ENCODE results near the gene URGCP.
"Not testable (repeated sequence)": the region's sequence is repeated elsewhere in the genome, so short reads cannot be mapped to it uniquely, and the experiment has no call there.

URGCP gene

DNA sequence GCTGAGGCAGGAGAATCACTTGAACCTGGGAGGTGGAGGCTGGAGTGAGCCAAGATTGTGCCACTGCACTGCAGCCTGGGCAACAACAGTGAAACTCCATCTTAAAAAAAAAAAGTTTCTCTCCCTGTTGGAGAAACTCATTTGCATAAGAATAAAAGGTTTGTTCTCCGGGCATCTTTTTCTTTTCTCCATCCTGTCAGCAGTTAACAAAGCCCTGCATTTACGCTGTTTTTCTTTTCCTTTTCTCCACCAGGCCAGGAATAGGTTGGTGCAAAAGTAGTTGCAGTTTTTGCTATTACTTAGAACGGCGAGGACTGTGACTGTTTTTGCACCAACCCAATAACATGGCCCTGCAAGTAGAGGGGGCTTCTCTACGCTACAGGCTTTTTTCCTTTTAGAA, 9.5 kb upstream of the URGCP start:
- DNase-seq, result no peak

DNA sequence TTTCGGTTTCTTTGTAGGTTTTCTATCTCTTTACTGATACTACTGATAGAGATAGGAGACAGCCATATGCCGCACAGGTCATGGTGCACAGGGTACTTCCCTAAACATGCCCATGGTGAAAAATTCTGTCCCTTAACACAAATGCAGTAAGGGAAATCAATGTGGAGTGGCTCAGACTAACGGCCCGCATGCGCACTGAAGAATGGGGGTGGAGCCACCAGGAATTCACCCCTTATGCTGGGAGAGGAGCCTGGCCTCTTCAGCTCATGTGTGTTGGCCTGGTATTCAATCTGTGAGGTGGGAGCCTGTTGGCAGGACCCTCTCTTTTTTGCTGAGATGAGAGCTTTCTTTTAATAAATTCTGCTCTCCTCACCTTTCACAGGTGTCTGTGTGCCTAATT, 8.4 kb upstream of the URGCP start:
- no peak for DNase-seq

DNA sequence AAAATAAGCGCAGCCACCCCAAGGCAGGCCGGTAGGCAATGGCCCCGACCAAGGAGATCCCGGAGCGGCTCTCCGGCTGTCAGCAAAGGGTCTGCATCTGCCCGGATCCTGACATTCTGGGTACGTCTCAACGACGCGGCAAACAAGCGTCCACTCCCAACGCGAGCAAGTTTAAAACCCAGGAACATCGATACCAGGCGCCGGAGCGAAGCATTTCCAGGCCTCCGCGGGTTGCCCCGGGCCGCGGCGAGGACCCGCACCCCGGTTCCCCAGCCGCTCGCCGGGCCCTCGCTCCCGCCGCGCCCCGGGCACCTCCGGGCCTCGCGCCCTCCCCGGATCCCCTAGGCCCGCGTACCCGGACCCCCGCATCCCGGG, 453 bp downstream of the URGCP start:
- DNase-seq, result peak in 1 of 2 experiments; percentile 7

- no peak for DNase-seq
These were observed 1.0 kb downstream of the URGCP start for GRCh38 chr7:43905209-43905946.

GRCh38 chr7:43904533-43905208, 1.7 kb downstream of the URGCP start:
- DNase-seq, result no peak

DNA sequence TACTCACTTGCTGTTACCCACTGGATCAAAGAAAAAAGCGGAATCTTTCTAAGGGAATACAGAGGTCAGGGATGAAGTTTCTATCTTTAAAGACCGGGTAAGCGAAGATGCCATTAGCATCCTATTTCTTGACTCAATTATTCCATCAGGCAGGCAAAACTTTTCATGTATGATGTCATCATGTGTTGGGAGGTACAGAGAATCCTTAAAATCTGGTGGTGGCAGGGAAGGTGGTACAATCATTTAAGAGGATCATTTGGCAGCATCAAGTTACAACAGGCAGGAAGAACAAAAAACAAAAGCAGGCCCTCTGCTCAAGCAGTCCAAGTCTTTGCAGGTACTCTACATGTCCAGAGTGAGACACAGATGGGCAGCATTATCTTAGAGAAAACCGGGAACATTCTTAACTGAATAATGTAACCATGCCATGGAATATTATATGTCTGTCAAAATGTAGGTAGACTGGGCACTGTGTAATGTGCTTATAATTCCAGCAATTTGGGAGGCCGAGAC, 3.8 kb downstream of the URGCP start:
- no peak for DNase-seq

DNA sequence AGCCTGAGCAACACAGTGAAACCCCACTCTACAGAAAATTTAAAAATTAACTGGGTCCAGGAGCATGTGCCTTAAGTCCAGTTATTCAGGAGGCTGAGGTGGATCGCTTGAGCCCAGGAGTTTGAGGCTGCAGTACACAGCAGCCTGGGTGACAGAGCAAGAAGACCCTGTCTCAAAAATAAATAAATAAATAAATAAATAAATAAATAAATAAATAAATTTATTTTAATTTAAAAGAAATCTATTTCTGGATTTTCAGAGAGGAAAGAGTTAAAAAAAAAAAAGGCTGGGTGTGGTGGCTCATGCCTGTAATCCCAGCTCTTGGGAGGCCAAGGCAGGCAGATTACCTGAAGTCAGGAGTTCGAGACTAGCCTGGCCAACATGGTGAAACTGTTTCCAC, 7.8 kb downstream of the URGCP start:
- DNase-seq, result not testable (repeated sequence)

DNA sequence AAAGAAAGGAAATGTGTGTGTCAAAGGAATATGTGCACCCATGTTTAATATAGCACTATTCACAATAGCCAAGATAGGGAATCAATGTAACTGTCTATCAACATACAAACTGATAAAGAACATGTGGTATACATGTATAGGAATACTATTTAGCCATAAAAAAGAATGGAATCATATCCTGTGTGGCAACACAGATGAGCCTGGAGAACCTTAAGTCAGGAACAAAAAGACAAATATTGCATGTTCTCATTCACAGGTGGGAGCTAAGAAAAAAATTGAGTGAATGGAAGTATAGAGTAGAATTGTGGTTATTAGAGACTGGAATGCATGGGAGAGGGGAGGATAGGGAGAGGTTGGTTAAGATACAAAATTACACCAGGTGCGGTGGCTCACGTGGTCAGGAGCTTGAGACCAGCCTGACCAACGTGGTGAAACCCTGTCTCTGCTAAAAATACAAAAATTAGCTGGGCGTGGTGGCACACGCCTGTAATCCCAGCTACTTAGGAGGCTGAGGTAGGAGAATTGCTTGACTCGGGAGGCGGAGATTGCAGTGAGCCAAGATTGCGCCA, 10.5 kb downstream of the URGCP start:
- no peak for DNase-seq

- no peak for DNase-seq
These were observed 15.1 kb downstream of the URGCP start for GRCh38 chr7:43891069-43891955.

DNA sequence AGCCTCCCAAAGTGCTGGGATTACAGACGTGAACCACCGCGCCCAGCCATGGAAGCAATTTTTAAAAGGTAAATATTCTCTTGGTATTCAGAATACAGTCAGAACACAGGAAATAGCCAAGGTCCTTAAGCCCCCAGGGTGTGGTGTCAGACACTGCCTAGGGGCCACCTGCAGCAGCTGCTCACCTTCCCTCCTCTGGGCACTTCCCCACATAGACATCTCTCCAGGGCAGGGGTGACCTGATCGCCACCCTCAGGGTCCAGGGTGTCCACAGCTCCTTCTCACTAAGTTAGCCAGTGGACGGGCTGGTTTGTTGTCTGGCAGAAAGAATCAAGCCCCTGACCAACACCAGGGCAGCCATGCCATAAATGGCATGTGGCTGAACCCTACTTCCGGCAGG, 15.9 kb downstream of the URGCP start:
- DNase-seq, result no peak

GRCh38 chr7:43888993-43889945, 17.1 kb downstream of the URGCP start:
- no peak for DNase-seq

GRCh38 chr7:43884617-43885016, 21.8 kb downstream of the URGCP start:
- no peak for DNase-seq

- DNase-seq, result no peak
These were observed 22.2 kb downstream of the URGCP start for GRCh38 chr7:43884209-43884608.

GRCh38 chr7:43880596-43880995, 25.8 kb downstream of the URGCP start:
- no peak for DNase-seq

GRCh38 chr7:43879477-43879876, 26.9 kb downstream of the URGCP start:
- no peak for DNase-seq

DNA sequence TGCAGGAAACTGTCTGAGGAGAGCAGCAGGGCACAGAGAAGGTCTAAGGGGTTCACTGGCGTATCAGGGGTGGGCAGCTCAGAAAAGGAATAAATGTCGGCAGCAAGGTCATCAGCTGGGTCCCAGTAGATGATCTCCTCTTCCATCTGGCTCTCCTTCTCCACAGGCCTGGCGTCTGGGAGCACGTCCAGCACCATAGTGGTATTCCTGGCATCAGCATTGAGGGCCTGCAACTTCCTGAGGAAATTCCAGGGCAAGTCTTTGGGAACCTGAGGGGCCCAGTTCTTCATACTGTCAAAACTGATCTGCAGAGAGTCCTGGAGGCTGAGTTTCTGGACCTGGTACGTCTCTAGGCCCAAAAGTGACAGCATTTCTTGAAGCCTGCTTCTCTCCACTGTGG, 27.5 kb downstream of the URGCP start:
- DNase-seq, result no peak

GRCh38 chr7:43877968-43878864, 28.2 kb downstream of the URGCP start:
- no peak for DNase-seq

GRCh38 chr7:43876976-43877745, 29.2 kb downstream of the URGCP start:
- no peak for DNase-seq

- DNase-seq, result peak; percentile 2 to 3
These were observed 30.2 kb downstream of the URGCP start for GRCh38 chr7:43876241-43876640.

GRCh38 chr7:43873300-43873699, 33.1 kb downstream of the URGCP start:
- DNase-seq, result no peak

Measured in AML-193 (cell line).